HG02763 (cell line): ENCODE measurements around the gene SETX.

Experiments
- ATAC-seq: cut with Tn5 transposase; IDR thresholded peaks from one replicate; pipeline ENCODE4 v1.9.1; 2021; ENCODE audit warnings: mild to moderate bottlenecking, moderate library complexity; ENCODE audit not compliant: unreplicated experiment

The SETX gene

DNA sequence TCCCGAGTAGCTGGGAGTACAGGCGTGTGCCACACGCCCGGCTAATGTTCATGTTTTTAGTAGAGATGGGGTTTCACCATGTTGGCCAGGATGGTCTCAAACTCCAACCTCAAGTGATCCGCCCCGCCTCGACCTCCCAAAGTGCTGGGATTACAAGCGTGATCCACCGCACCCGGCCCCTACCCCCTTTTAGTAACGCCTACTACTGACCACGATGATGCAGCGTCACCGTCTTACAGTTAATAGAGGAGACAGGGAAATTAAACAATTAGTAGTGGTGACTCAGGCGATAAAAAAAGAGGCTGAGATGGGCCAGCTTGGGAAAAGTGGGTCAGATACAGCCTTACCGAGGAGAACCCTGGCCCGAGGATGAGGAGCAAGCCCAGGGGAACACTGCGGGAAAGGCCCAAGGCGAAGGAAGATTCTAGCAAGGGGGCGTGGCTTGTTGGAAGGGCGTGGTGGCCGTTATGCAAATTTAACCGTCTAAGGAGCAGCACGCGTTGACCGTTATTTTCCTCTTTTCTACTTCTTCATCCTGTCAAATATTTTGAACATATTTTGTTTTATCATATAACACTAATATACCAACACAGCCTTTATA, 1.6 kb upstream of the SETX start:
- ATAC-seq = no peak

DNA sequence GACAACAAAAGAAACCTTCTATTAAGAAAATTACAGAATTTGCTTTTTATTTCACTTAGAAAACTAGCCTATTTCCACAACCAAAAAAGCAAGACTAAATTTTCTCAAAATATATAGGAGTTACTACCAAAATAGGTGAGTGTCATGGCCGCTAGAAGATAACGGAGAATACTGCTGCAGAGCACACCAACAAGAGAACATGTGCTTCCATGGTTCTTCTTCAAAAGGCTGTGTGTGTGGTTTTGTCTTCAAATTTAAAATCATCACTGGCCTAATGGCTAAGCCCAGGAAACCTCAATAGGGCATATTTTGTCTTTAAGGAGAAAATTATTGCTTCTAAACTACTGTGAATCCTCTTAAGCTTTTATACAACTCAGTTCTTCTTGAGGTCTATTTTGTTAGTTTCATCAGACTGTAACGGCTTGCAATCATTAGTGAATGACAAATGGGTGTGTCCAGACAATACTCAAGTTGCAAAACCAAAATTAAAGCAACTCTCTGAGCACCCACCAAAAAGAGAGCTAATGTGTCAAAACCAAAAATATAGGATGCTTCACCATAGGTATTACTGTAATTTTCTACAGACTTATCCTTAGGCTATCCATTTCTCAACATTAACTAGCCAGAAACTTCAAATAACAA, 3.3 kb downstream of the SETX start:
- no peak for ATAC-seq

DNA sequence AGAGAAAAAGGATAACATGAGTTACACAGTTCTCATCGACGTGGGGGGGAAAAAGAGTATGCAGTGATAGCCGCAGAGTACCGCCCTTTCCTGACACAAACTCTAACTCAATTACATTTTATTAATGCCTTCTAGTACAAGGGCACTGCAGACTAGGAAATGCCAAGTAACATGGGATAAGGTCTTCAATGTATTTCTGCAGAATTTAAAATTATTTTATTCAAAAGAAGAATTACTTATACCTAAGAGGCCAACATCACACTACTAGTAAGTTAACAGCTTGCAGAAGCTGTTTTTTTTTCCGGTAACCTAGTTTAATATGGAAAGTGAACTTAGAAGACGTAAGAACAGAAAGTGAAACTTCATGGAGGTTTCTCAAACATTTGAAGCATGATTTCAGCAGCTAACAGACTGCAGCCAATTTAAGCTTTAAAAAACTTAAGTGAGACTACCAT, 3.9 kb downstream of the SETX start:
- no peak for ATAC-seq

DNA sequence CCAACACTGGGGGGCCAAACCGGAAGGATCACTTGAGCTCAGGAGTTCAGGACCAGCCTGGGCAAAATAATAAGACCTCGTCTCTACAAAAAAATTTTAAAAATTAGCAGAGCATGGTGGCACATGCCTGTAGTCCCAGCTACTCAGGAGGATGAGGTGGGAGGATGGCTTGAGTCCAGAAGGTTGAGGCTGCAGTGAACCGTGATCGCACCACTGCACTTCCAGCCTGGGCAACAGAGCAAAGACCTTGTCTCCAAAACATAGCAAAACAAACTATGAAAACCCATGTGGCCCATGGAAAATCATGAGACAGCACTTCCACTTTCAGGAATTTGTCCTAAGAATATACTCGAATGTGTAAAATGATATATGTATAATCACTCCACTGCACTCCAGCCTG, 6.1 kb downstream of the SETX start:
- ATAC-seq = no peak

DNA sequence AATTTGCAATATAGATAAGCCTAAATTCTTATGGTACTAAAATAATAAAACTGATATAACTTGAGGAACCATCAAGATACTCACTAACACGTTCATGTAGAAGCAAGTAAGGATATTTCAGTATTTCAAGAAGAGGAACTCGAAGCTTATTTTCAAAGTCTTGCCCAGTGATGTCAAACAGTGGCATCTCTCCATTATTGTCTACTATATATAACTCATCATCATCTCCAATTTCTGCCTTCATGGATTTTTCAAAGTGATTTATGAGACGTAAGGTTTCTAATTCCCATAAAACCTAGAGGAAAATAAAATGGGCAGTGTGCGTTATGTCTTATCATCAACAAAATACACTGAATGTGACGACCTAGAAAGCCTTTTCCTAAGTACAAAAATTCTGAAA, 8.6 kb downstream of the SETX start:
- no peak for ATAC-seq

DNA sequence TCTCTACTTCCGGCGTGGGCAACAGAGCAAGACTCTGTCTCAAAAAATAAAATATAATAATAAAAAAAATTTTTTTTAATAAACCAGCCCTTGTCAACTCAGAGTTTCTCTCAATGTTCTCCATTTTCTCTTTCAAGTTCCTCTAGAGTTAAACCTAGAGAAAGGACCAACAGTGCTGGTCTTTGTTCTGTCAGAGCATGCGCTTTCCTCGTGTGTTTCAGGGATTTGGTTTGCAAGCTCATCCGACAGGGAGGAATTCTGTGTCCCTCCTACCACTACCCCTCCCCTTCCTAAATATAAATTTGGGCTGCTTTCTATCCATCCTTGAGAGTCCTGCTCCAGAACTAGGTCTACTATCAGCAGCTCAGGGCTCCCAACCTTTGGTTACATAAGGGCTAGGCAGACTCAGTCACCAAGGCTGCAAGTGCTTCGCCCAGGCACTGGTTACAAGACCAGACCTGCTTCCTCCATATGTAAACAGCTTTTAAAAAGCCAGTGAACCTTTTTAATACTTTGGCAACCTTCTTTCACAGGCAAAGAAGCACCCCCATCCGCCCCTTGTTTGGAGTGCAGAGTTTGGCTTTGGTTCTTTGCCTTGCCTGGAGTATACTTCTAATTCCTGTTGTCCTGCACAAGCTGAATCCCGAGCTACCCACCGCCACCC, 13.5 kb downstream of the SETX start:
- ATAC-seq = no peak

DNA sequence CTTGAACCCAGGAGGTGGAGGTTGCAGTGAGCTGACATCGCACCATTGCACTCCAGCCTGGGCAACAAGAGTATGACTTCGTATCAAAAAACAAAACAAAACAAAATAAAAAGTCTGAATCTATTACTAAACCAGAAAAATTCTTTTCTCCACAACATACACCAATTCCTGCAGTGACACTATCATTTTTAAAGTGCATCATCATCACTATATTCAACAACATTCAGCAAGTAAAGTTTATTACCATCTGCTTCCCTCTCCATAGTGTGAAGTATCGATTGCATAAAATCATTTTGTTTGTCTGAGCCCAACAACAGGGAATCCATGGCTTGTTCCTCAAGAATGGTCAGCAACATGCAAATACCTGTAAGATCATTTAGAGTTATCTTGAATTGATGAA, 20.4 kb downstream of the SETX start:
- ATAC-seq = no peak

DNA sequence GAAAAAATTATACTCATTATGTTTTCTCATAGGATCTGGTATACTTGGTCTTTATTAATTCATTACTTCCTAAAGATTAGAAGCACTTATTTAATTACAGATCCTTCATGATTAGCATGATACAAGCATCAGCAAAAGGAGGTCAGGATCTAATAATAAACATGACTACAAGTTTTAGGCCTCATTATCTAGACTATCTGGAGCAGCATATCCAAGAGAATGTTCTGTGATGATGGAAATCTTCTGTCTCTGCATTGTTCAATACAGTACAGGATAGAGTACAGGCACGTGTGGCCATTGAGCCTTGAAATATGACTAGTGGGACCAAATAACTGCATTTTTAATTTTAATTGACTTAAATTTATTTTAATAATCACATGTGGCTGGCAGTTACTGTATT, 21.2 kb downstream of the SETX start:
- ATAC-seq = no peak

DNA sequence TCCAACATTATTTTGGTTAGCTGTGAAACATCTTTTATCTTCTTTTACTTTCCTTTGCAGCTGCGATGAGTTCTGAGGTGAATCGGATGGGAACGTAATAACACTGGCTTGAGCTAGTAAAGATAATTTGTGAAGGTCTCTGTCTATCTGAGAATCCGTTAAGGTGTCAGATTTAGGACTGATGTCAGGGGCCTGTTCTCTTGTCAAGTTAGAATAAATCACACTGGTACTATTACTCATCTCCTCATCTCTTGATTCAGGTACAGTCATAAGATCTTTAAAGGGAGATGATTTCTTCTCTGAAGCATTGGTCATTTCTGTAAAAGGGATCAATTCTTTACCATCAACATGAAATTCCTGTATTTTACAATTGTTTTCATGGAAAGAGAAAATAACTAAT, 26.2 kb downstream of the SETX start:
- no peak for ATAC-seq

DNA sequence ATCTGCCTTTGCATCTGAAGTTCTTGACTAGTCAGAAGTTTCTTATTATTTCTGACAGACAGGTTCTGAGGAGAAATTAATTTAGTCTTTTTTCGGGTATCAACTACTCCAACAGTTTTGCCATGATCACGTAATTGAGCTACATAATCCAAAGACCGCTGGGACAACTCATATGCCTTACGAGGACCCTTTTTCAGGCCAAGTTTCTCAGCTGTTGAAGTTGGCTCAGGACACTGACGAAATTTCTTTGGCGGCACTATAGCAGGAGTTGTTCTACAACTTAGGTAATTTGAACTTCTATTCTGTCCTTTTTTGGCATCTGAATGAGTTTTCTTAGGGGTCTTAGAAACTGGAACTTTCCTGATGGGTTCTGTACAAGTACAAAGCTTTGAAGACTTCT, 27.2 kb downstream of the SETX start:
- ATAC-seq = no peak

DNA sequence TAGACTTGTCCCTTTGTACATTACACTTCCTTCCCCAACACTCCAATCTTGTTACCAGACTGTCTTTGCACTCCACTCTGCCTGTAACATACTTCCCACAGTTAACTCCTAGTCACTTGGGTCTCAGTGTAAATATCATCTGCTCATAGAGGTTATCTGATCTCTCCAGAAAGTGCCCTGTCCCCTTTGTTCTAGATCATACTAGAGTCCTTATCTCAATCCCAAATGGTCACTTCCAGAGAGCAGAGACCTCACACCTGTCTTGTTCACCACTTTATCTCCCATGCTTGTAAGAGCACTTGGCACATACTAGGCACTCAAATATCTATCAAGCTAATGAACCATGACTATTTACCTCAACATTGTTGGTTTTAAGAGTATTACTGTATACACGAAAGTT, 30.4 kb downstream of the SETX start:
- ATAC-seq = no peak

DNA sequence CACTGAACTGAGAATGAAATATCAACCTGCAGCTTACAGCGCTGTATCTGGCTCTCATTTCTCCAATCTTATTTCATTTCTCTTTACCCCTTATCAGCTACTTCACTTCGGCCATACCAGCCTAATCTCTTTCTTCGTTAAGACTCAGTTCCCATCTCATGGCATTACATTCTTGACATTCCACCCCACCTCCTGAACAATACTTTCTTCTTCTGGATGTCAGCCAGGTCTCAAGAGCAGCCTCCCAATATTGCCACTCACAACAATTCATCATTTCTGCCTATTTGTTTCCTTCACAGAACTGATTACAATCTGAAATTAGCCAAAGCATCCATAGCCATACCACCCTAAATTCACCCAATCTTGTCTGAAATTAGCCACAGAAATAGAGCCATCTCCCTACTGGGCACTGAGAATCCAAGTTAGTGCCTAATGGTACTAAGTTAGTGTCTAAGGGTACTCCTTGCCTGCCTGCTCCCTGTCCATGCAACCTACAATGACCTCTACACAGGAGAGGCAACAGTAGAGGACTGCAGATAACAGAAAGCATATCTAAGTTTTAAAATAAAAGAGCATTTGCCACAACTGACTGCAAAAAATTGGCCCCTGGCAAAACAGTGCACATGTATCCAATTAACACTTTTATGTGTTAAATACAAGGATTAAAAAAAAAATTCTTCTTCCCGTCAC, 35.2 kb downstream of the SETX start:
- no peak for ATAC-seq

DNA sequence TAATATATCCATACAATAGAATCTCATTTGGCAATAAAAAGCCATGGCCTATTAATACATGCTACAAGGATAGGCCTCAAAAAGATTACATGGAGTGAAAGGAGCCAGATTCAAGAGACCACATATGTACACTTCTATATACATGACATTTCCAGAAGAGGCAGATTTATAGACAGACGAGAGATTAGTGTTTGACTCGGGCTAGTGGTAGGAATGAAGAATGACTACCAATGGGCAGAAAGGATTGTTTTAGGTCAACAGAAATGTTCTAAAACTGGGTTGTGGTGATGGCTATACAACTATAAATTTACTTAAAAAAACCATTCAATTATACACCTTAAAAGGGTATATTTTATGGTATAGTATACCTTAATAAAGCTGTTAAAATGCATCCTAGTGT, 41.9 kb downstream of the SETX start:
- no peak for ATAC-seq

DNA sequence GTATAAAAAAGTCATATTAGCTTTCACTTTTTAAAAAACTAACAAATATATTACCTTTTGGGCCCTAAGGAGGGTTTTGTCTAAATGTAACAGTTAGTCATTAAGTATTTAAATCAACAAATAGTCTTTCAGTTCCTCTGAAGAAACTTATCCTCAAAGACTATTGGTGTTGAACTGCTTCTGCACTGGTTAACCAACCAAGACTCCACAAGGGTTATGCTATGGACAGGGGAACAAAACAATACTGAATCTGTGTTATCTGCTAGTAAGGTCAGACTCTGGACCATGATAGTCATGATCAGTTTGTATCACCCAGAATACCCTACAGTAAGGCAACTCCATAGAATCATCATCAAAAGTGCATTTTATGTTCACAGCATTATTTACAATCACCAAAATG, 42.4 kb downstream of the SETX start:
- no peak for ATAC-seq

DNA sequence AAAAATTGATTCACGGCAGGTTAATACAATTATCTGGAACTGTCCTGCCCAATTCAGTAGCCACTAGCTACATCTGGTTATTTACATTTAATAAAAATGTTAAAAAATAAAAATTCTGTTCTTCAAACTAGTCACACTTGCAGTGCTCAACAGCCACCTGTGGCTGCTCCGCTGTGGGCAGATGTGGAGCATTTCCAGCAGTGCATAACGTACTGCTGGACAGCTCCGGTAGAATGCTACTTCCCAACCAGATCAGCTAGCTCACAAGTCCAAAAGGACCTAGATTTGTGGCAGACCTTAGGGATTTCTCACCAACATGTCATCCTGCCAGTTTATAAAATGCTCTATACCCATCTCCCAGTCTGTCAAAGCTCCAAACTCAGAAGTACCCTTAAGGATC, 42.8 kb downstream of the SETX start:
- ATAC-seq = no peak

DNA sequence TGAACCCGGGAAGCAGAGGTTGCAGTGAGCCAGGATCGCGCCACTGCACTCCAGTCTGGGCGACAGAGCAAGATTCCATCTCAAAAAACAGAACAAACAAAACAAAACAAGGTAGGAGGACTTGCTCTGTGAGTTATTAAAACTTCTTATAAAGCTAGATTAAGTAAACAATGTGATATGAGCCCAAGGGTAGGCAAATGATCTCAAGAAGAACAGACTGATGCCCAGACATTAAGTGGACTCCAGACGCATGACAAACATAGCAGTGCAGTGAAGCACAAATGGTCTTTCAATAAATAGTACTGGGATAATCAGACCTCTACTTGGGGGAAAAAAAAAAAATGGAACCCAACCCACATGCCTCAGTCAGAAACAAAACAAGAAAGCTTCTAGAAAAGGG, 45.7 kb downstream of the SETX start:
- ATAC-seq = no peak

DNA sequence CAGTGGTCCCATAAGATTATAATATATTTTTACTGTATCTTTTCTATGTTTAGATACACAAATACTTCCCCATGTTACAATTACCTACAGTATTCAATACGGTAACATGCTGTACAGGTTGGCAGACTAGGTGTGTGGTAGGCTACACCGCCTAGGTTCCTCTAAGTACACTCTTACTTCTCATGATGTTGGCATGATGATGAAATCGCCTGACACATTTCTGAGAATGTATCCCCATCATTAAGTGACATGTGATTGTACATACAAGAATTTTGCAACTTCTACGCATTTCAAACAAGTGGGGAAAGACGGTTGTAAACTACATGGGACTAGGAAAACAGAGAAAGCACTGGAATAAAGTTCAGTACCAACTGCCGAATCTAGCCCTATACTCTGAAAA, 53.3 kb downstream of the SETX start:
- no peak for ATAC-seq

DNA sequence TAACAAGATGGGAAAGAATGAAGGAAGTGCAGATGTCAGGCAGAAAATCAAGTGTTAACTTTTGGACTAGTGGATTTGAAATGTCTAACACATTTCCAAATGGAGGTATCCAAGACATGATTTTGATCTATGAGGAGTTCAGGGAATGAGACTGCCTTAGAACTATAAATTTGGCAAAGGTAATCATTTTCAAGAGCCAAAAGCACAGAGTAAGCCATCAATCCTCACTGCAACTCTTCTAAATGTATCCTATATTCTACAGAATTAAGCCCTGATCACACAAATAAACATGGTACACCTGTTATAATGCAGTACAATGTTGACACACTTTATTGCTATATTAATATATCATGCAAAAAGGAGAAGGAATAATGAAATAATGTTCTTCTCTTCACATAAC, 55.6 kb downstream of the SETX start:
- no peak for ATAC-seq

DNA sequence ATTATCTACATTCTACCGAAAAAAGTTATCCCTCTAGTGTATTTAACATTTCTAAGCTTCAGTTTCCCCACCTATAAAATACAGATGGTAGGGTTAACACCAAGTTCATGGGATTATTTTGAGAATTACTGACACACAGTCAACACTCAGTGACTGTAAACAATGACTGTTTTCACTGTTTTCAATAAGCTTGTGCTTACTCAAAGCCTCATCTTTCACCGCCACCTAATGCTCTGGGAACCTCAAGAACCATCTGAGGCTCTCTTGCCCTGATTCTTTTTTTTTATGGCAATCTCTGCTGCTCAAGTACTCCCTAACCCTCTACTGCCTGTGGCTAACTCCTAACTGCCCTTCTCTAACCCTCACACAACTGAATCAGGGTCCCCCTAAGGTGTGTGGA, 59.6 kb downstream of the SETX start:
- no peak for ATAC-seq

DNA sequence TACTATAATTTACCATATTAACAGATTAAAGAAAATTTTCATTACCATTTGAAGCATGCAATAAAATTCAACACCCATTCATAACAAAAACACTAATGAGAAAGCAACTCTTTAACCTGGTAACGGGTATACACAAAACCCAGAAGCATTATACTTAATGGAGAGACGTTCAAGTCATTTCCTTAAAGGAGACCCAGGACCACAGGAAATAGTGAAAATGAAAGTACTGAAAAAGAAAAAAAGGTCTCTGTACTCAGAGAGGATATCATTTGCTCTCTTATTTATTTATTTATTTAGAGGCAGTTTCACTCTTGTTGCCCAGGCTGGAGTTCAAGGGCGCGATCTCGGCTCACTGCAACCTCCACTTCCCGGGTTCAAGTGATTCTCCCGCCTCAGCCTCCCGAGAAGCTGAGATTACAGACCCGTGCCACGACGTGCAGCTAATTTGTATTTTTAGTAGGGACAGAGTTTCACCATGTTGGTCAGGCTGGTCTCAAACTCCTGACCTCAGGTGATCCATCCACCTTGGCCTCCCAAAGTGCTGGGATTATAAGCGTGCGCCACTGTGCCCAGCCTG, 61.6 kb downstream of the SETX start:
- ATAC-seq = no peak

DNA sequence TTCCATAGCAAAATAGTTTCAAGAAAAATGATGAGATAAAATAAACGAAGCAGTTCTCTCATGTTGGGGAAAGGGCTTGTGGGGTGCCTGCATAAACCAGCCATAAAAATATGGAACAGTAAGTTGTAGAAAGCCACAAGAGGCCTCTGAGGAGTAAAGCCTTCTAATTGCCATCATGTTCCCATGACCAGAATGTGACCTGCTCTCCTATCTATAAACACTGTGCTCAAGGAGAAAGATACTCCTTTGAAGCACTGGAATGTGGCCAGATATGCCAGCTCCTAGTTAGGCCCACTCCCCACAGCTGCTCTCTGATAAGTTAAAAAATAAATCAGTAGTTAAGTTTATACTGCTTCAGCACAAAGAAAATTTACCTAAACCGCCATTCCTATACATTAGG, 65.8 kb downstream of the SETX start:
- no peak for ATAC-seq

DNA sequence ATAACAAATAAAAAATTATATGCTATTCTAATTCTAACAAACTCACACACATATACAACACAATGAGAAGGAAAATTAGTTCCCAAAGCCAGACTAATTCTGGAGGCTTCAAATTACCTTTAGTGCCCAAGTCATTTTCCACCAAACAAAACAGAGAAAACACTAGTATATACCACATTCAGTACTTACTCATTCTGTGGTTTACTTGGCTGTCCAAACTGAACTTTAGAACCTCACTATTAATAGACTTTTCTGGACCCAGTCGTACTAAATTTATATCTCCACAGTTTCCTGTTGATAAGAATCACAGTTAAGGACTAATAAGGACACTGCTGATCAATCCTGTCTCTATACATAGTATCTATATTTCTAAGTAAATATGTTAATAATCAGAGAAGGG, 66.4 kb downstream of the SETX start:
- ATAC-seq = no peak
